Heart right ventricle (tissue), 16 donors: ENCODE data around the gene SULT1C3. TPM values are rescaled to one million over a fixed set of nuclear protein-coding genes. Genes with fewer than 3 reads are reported as not detected.
"Not testable (repeated sequence)": the region's sequence is repeated elsewhere in the genome, so short reads cannot be mapped to it uniquely, and the experiment has no call there.

ENCODE experiments used
- ATAC-seq, 8 donors: fragments of 200-7000 bp; cut with Tn5 transposase; one replicate each; pipeline ENCODE4 v1.9.1; 2020; ENCODE audit warnings: mild to moderate bottlenecking in 8 of 8, moderate library complexity in 8 of 8, moderate number of reproducible peaks in 1 of 8
- DNase-seq, 2 donors: peaks; one replicate each; pipeline ENCODE4 v3.0.0-alpha.2; 2020
- H3K27ac ChIP-seq, 10 donors: fragments of 200-600 bp; sonication (generic) in 2 of 10; one replicate each; pipeline versions ENCODE4 v1.5.0 to v1.8.0; 2020 to 2022; ENCODE audit warnings: mild to moderate bottlenecking in 3 of 10
- H3K27me3 ChIP-seq, 7 donors: fragments of 200-600 bp; one replicate each; pipeline ENCODE4 v1.8.0; 2021 to 2022; ENCODE audit warnings: mild to moderate bottlenecking in 2 of 7
- H3K36me3 ChIP-seq, 9 donors: fragments of 200-600 bp; sonication (generic) in 1 of 9; one replicate each; pipeline versions ENCODE4 v1.5.0 to v1.8.0; 2020 to 2022; ENCODE audit warnings: mild to moderate bottlenecking in 2 of 9
- H3K4me1 ChIP-seq, 9 donors: fragments of 200-600 bp; sonication (generic) in 1 of 9; one replicate each; pipeline versions ENCODE4 v1.5.0 to v1.8.0; 2020 to 2022; ENCODE audit warnings: mild to moderate bottlenecking in 4 of 9
- H3K4me3 ChIP-seq, 10 donors: fragments of 200-600 bp; sonication (generic) in 2 of 10; one replicate each; pipeline versions ENCODE4 v1.5.0 to v1.8.0; 2020 to 2022; ENCODE audit warnings: mild to moderate bottlenecking in 7 of 10, moderate library complexity in 2 of 10
- H3K9me3 ChIP-seq, 11 donors: fragments of 200-600 bp in 10 of 11; sonication (generic) in 2 of 11; one replicate each; pipeline versions ENCODE4 v1.5.0 to v1.8.0; 2013 to 2022; ENCODE audit warnings: mild to moderate bottlenecking in 2 of 11, control low read depth in 1 of 11, moderate library complexity in 1 of 11
- CTCF ChIP-seq, 9 donors: fragments of 200-600 bp; sonication (generic) in 2 of 9; IDR thresholded peaks; one replicate each; pipeline versions ENCODE4 v1.5.0 to v1.8.0; 2021 to 2022; ENCODE audit warnings: antibody characterized with exemption in 9 of 9, mild to moderate bottlenecking in 5 of 9, moderate library complexity in 1 of 9
- WGBS, 2 donors: extraction: QIAGEN DNeasy Blood & Tissue Kit; methylation state at CpG; one replicate each; pipeline ENCODE4 v1.1.7; 2013; ENCODE audit warnings: inconsistent platforms in 1 of 2; 5-methylcytosine and 5-hydroxymethylcytosine counted together
- intact Hi-C, 10 donors: fragments of 100-400 bp; cut with DNase I; formaldehyde crosslinking; loops; one replicate each; pipeline versions ENCODE4 v1.11.1 to v1.14.2; 2022
- polyA plus RNA-seq, 2 donors: library from polyadenylated mRNA; stranded (reverse); fragments of 200-250 nt; gene quantifications; one replicate each; pipeline ENCODE4 v1.2.3, GENCODE V29; 2013
- total RNA-seq, 10 donors: library from RNA; stranded (reverse); fragmentation: NEBNext Ultra II Directional in 3 of 10; extraction: Animal tissue kit (Norgen Biotek cat#: 25700) in 3 of 10; gene quantifications; one replicate each; pipeline versions ENCODE4 v1.2.1 to v1.2.4, GENCODE V29; 2021 to 2023
- donor health status: Arrhythmogenic right ventricular cardiomyopathy.
- donor health status: ischemic (EF 13 %, LVEDD 7.1; RV severe dilation, severe dysfunction).
- donor health status: healthy with polysubstance abuse.
- donor health status: DM: no; HTN: yes; CAD: no.
- donor health status: DM: no; HTN: no; CAD: no.
- donor health status: ischemic (EF 25% LVEDD 6.9; RV normal size, moderate dysfunction).
- donor health status: ischemic (EF 25% LVEDD 5.7; RV mildly dilated, moderate dysfunction).
- donor health status: healthy.
- donor health status: DM: yes; HTN: yes; CAD: no.
- donor health status: Ischemic cardiomyopathy.
- donor health status: ischemic (EF 35%, LVEDD 5.7; RV mildly dilated, moderate dysfunction).
- donor health status: nonischemic (EF 11% LVEDD 7.7; RV severe dilation, severe dysfunction).
- donor health status: DM: yes; HTN: yes; CAD: no.
- donor health status: PGD.
- donor health status: ischemic (EF 29% LVEDD 5.4; RV normal size, mild dysfunction).
- donor health status: nonischemic (EF 23%, LVEDD 6.1; RV moderate dilation, normal function).

The SULT1C3 gene
- total and polyA plus RNA-seq, 12 donors = not detected

- no peaks in the 10 kb centered on the region for H3K36me3 ChIP-seq
- TF ChIP-seq CTCF (IDR thresholded peaks at IDR 0.05) = no peak
- H3K4me1 ChIP-seq = no peaks in the 10 kb centered on the region
- intact Hi-C loops = no loop called here
- no peak overlapping the region for H3K4me3 ChIP-seq
- ATAC-seq = no peak
- peaks cover 0 to 4% (median 0%) of the 10 kb centered on the region in 7 donors for H3K27me3 ChIP-seq
- WGBS, 2 donors = 82 to 83% methylated on average over 5 of the region's 5 CpGs
- H3K9me3 ChIP-seq = no peaks in the 10 kb centered on the region
- DNase-seq = no peak
- no peak overlapping the region for H3K27ac ChIP-seq
Observed at GRCh38 chr2:108279468-108279867, 39.7 kb downstream of the SULT1C3 start.

DNA sequence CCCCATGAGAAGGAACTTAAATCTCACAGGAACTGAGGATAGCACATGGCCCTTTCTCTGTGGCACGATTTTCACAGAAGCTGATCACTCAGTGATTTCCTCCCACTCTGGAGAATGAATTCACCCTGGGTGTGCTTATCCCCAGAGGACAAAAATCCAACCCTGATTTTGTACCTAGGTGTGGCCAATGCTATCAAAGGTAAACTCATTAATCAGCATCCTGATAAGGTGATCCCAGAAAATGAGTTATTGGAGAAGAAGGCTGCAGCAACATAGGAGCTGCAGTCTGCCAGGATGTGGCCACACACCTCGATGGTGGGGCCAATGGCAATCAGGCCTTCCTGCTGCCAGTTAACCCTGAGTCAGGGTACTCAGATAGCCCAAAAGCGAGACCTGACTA, 40.7 kb downstream of the SULT1C3 start:
- intact Hi-C loops = no loop called here
- DNase-seq = no peak
- WGBS, 2 donors = 57 to 68% methylated on average over 3 of the region's 3 CpGs

GRCh38 chr2:108284566-108284965, 44.8 kb downstream of the SULT1C3 start:
- 91 to 94% methylated on average over 7 of the region's 7 CpGs for WGBS, 2 donors
- intact Hi-C loops, H3K27ac ChIP-seq, H3K27me3 ChIP-seq, H3K9me3 ChIP-seq, H3K4me3 ChIP-seq, ATAC-seq, H3K36me3 ChIP-seq, DNase-seq: not testable (repeated sequence)
- H3K4me1 ChIP-seq = peaks cover 0 to 15% (median 0%) of the 10 kb centered on the region in 9 donors

More for the DNA sequence above, 40.7 kb downstream of the SULT1C3 start:
- Histone ChIP-seq H3K4me1 (no peaks in the 10 kb centered on the region), H3K27ac (no peak overlapping the region), H3K27me3 (peaks cover 0 to 4% (median 0%) of the 10 kb centered on the region in 7 donors), H3K4me3 (no peak overlapping the region), H3K36me3 (no peaks in the 10 kb centered on the region), H3K9me3 (no peaks in the 10 kb centered on the region)
- TF ChIP-seq CTCF (IDR thresholded peaks at IDR 0.05) = no peak
- ATAC-seq = no peak

DNA sequence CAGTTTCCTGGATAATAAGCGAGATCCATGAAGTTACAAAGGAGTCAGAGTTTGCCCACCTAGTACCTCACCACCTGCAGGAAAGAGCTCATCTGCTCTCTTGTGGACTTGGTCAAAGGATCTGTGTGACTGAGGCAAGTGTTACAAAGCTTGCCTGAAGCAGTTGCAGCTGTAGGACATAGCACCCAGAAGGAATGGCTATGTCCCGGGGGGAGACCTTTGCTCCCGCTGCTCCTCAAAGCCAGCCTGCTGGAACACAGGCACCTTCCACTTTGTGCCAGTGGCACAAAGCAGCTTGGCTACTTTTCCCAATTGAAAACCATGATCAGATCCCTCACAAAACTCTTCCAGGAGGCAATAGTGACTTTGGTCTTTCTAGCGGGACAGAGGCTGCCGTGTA, 45.8 kb downstream of the SULT1C3 start:
- DNase-seq = no peak
- whole genome bisulfite sequencing, 2 donors = 95 to 97% methylated on average over 5 of the region's 5 CpGs
- H3K4me3 ChIP-seq = no peak overlapping the region
- intact Hi-C loops = no loop called here
- no peaks in the 10 kb centered on the region for H3K27me3 ChIP-seq
- H3K27ac ChIP-seq = no peak overlapping the region
- no peak for ATAC-seq
- no peak for TF ChIP-seq CTCF (IDR thresholded peaks at IDR 0.05)
- no peaks in the 10 kb centered on the region for H3K36me3 ChIP-seq
- peaks cover 0 to 15% (median 0%) of the 10 kb centered on the region in 9 donors for H3K4me1 ChIP-seq
- H3K9me3 ChIP-seq = no peaks in the 10 kb centered on the region

DNA sequence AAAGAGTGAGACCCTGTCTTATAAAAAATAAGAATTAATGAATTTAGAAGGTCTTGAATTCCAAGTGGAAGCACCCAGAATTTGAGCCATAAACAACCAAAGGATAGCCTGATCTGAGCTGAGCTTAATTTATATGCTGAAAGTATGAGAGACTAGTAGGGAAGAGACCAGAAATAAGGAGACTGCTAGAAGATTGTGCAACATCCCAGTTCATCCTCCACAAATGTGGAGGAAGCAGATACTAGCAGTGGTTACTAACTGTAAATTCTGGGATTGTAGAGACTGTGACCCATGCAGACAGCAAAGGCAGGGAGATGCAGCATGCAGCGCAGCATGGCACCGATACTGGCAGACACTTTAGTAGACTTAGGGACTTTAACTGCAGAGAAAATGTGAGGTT, 47.4 kb downstream of the SULT1C3 start:
- H3K27ac ChIP-seq = no peak overlapping the region
- intact Hi-C loops = no loop called here
- H3K9me3 ChIP-seq = no peaks in the 10 kb centered on the region
- TF ChIP-seq CTCF (IDR thresholded peaks at IDR 0.05) = no peak
- no peak for DNase-seq
- H3K36me3 ChIP-seq = no peaks in the 10 kb centered on the region
- H3K4me3 ChIP-seq = no peak overlapping the region
- 91 to 93% methylated on average over 2 of the region's 2 CpGs for WGBS, 2 donors
- H3K4me1 ChIP-seq = peaks cover 0 to 15% (median 0%) of the 10 kb centered on the region in 9 donors
- H3K27me3 ChIP-seq = no peaks in the 10 kb centered on the region
- no peak for ATAC-seq
